ENCODE measurements around the gene TMOD1.

The TMOD1 gene

GRCh38 chr9:97635026-97635425, 133.6 kb downstream of the TMOD1 start:
- DNase-seq (ENCODE audit: low read depth), result no peak

- no peak for DNase-seq (ENCODE audit: low read depth)
Observed at GRCh38 chr9:97636903-97637302, 135.4 kb downstream of the TMOD1 start.

- no peak for DNase-seq (ENCODE audit: low read depth)
Observed at GRCh38 chr9:97638666-97639065, 137.2 kb downstream of the TMOD1 start.

- no peak for DNase-seq (ENCODE audit: low read depth)
Observed at GRCh38 chr9:97640325-97640724, 138.9 kb downstream of the TMOD1 start.

GRCh38 chr9:97645720-97646119, 144.3 kb downstream of the TMOD1 start:
- no peak for DNase-seq (ENCODE audit: low read depth)

- no peak for DNase-seq (ENCODE audit: low read depth)
Observed at GRCh38 chr9:97647996-97648395, 146.5 kb downstream of the TMOD1 start.

Measured in amniotic epithelial cell (primary cell).